Ishikawa (cell line): ENCODE measurements around the gene SLC11A1.
A peak's percentile ranks its signal among the peaks of the same experiment; 100 is the strongest.

ENCODE experiments used
- CEBPB ChIP-seq: IDR thresholded peaks from 2 replicates; pipeline ENCODE4 v1.6.1; 2012
- CREB1 ChIP-seq: IDR thresholded peaks from 2 replicates; pipeline ENCODE4 v1.6.1; 2012; ENCODE audit warnings: low read depth
- EGR1 ChIP-seq: IDR thresholded peaks from 2 replicates; pipeline ENCODE4 v1.6.1; 2012
- EP300 ChIP-seq: IDR thresholded peaks from 2 replicates; pipeline ENCODE4 v1.6.1; 2012; ENCODE audit warnings: borderline replicate concordance
- FOXM1 ChIP-seq: IDR thresholded peaks from 2 replicates; pipeline ENCODE4 v1.6.1; 2012; ENCODE audit warnings: low read depth, borderline replicate concordance
- MAX ChIP-seq: IDR thresholded peaks from 2 replicates; pipeline ENCODE4 v1.6.1; 2012
- NFIC ChIP-seq: IDR thresholded peaks from 2 replicates; pipeline ENCODE4 v1.6.1; 2012
- RAD21 ChIP-seq: IDR thresholded peaks from 2 replicates; pipeline ENCODE4 v1.6.1; 2012; ENCODE audit warnings: low read depth
- REST ChIP-seq: IDR thresholded peaks from 2 replicates; pipeline ENCODE4 v1.6.1; 2012; ENCODE audit warnings: low read depth, mild to moderate bottlenecking
- TAF1 ChIP-seq: IDR thresholded peaks from 2 replicates; pipeline ENCODE4 v1.6.1; 2012; ENCODE audit warnings: low read depth, mild to moderate bottlenecking
- TCF12 ChIP-seq: IDR thresholded peaks from 2 replicates; pipeline ENCODE4 v1.6.1; 2012; ENCODE audit warnings: low read depth
- TEAD4 ChIP-seq: IDR thresholded peaks from 2 replicates; pipeline ENCODE4 v1.6.1; 2012
- USF1 ChIP-seq: IDR thresholded peaks from 2 replicates; pipeline ENCODE4 v1.6.1; 2012
- YY1 ChIP-seq: IDR thresholded peaks from 2 replicates; pipeline ENCODE4 v1.6.1; 2012; ENCODE audit warnings: low read depth
- ZBTB7A ChIP-seq: IDR thresholded peaks from 2 replicates; pipeline ENCODE4 v1.6.1; 2012; ENCODE audit warnings: low read depth

SLC11A1 gene

GRCh38 chr2:218395826-218396687 is 14.0 kb downstream of the SLC11A1 start:
- TF ChIP-seq USF1 (peak; percentile 60), FOXM1 (peak; percentile 55; the same call in 1 of the 2 replicates), EP300 (peak; percentile 20; the same call in 1 of the 2 replicates), CREB1 (no peak), MAX (peak; percentile 89), EGR1 (peak; percentile 98), TCF12 (peak; percentile 78), CEBPB (no peak), TEAD4 (peak; percentile 29; the same call in 1 of the 2 replicates), RAD21 (peak; percentile 66), YY1 (peak; percentile 81), TAF1 (peak; percentile 45), REST (no peak), NFIC (peak; percentile 43), ZBTB7A (peak; percentile 94)

GRCh38 chr2:218396688-218397462 is 14.8 kb downstream of the SLC11A1 start:
- 0 out of 2 replicates have a peak, but pooled peaks have one; percentile 14 for TF ChIP-seq ZBTB7A
- no peak for TF ChIP-seq TCF12

GRCh38 chr2:218397463-218397819 is 15.4 kb downstream of the SLC11A1 start:
- TF ChIP-seq TAF1 (no peak), ZBTB7A (no peak), YY1 (no peak), CREB1 (no peak), TEAD4 (no peak), EGR1 (no peak), RAD21 (no peak), FOXM1 (no peak), CEBPB (no peak), MAX (no peak), REST (no peak), TCF12 (no peak)

GRCh38 chr2:218397820-218398436 is 15.9 kb downstream of the SLC11A1 start:
- TF ChIP-seq TAF1 (0 out of 2 replicates have a peak, but pooled peaks have one; percentile 27), TCF12 (no peak)

- TF ChIP-seq EGR1 (no peak), ZBTB7A (peak; percentile 64; the same call in 1 of the 2 replicates), MAX (no peak; the same call in 1 of the 2 replicates), EP300 (0 out of 2 replicates have a peak, but pooled peaks have one; percentile 17), TEAD4 (0 out of 2 replicates have a peak, but pooled peaks have one; percentile 2)
Measured at GRCh38 chr2:218398437-218399390, 16.6 kb downstream of the SLC11A1 start.
